Measurements from ENCODE around the gene KRTAP12-2. TPM values are rescaled to one million over a fixed set of nuclear protein-coding genes. Genes with fewer than 3 reads are reported as not detected.
"Not testable (repeated sequence)": the region's sequence is repeated elsewhere in the genome, so short reads cannot be mapped to it uniquely, and the experiment has no call there.

Gene KRTAP12-2
- total RNA-seq, 1 donor from 2014 or later: not detected

DNA sequence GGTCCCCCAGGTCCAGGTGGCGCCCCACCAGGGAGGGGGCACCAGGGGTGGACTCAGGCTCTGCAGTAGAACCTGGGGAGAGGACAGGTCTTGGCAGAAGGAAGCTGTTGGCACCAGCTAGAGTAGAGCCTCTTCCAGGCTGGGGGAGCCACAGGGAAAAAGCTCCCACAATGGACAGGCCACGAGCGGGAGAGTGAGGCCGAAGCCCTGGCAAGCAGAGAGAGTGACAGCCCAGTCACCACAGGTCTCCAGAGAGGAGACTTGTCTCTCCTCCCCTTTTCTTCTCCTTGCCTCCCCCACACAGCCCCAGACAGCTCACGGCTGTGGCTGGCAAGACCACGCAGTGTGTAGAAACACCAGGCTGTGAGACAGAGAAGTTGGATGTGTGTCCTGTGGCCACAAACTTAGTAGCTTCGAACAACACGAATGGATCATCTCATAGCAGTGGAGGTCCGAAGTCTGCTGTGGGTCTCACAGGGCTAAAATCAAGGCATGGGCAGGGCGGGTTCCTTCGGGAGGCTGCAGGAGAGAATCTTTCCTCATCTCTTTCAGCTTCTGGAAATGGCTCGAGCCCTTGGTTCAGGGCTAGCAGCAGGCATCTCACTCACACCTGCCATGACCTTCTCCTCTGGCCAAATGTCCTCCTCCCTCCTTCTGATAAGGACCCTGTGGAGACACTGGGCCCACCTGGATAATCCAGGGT is 15.6 kb downstream of the KRTAP12-2 start:
- Histone ChIP-seq H3K36me3 (ENCODE audit: control insufficient read depth in 3 of 3, insufficient read depth in 3 of 3, low read length in 3 of 3) (no peaks in the 10 kb centered on the region), H3K9ac (ENCODE audit: low read depth in 1 of 3, low read length in 3 of 3) (no peak overlapping the region), H3K27ac (ENCODE audit: low read depth, low read length) (no peak overlapping the region), H3K9me3 (ENCODE audit: control insufficient read depth in 3 of 3, low read length in 3 of 3) (no peaks in the 10 kb centered on the region), H3K4me3 (ENCODE audit: low read length in 3 of 3) (no peak overlapping the region), H3K4me1 (ENCODE audit: control insufficient read depth in 3 of 3, insufficient read depth in 3 of 3, low read length in 3 of 3) (no peaks in the 10 kb centered on the region), H3K27me3 (ENCODE audit: control insufficient read depth in 3 of 3, insufficient read depth in 3 of 3, low read length in 3 of 3) (peaks cover 18 to 38% (median 34%) of the 10 kb centered on the region in 3 donors)

DNA sequence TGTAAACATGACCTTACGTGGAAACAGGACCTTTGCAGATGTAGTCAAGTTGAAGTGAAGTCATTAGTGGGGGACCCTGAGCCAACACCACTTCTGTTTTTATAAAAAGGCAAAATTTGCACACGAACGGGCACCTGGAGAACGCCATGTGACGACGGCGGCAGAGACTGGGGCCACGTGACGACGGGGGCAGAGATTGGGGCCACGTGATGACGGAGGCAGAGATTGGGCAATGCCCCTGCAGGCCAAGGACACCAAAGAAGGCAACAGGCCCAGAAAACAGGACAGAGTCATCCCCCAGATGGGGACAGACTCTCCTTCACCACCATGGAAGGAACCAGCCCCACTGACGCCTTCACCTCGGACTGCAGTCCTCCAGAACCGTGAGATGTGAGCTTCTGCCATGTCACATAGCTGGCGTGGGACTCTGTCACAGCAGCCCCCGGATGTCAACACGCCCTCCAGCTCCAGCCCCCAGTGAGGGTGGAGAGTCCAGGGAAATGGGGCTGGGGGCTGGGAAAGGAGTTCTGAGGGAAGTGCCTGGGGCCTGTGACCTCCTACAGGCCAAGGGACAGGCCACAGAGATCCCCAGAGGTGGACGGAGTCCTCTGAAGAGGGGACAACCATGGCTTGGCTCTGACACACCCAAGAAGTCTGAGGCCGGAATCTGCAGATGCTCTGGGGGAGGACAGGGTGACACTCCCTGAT is 16.3 kb downstream of the KRTAP12-2 start:
- no peaks in the 10 kb centered on the region for H3K36me3 ChIP-seq (ENCODE audit: control insufficient read depth in 3 of 3, insufficient read depth in 3 of 3, low read length in 3 of 3)

DNA sequence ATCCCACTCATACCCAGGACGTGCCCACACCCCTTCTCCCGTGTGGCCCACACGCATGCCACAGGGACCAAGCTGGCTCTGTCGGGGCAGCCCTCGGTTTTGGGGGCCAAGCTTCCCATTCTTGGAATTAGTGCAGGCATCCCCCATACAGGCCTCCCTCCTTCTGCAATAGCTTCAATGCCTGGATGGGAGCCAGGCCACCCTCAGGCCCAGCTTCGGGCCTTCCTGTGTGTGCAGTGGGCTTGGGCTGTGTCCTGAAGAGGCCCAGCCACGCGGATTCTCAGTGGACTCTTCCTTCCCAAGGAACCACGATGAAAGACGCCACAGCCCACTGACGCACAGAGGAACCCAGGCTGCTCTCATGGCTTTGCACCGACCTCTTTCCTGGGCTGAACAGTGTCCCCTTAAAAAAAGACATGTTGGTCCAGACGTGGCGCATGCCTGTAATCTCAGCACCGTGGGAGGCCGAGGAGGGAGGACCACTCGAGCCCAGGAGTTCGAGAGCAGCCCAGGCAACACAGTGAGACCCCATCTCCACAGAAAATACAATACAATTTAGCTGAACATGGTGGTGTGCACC is 17.1 kb downstream of the KRTAP12-2 start:
- Histone ChIP-seq H3K27me3 (ENCODE audit: control insufficient read depth in 3 of 3, insufficient read depth in 3 of 3, low read length in 3 of 3) (peaks cover 18 to 37% (median 34%) of the 10 kb centered on the region in 3 donors), H3K4me3 (ENCODE audit: low read length in 3 of 3) (no peak overlapping the region)

More for the DNA sequence above, 16.3 kb downstream of the KRTAP12-2 start:
- Histone ChIP-seq H3K9me3 (ENCODE audit: control insufficient read depth in 3 of 3, low read length in 3 of 3) (no peaks in the 10 kb centered on the region), H3K27me3 (ENCODE audit: control insufficient read depth in 3 of 3, insufficient read depth in 3 of 3, low read length in 3 of 3) (peaks cover 18 to 38% (median 34%) of the 10 kb centered on the region in 3 donors), H3K9ac (ENCODE audit: low read depth in 1 of 3, low read length in 3 of 3) (no peak overlapping the region), H3K27ac (ENCODE audit: low read depth, low read length) (no peak overlapping the region), H3K4me3 (ENCODE audit: low read length in 3 of 3) (no peak overlapping the region), H3K4me1 (ENCODE audit: control insufficient read depth in 3 of 3, insufficient read depth in 3 of 3, low read length in 3 of 3) (no peaks in the 10 kb centered on the region)

DNA sequence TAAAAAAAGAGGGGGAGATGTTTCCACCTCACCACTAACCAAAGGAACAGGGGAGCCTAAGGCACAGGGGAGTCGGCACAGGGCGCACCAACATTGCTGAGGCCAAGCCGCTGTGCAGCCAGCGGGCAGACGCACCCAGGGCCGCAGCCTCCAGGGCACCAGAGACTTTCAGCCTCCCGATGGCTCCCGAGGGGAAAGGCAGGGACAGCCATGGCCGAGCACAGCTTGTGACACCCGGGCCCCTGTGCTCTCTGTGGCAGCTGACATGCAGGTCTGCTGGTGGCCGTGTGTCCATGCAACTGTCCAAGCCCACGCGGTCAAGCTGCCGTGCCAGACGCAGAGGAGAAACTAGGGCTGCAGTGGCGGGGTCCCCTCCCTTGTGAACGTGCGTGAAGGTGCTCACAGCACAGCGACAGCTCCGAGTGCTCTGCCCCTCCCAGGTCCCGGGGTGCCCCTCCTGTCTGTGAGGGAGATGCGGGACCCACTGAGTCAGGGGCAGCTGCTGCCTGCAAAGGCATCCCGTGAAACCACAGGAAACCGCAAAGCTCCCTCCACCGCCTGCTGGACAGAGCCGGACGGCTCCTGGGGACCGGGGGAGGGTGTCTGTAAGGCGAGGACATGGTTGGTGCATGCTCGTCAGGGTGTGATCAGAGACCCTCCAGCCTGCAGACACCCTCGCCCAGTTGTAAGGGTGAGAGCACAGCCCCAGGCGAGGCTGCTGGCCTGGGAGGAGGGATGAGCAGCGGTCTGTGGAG is 18.0 kb downstream of the KRTAP12-2 start:
- Histone ChIP-seq H3K36me3 (ENCODE audit: control insufficient read depth in 3 of 3, insufficient read depth in 3 of 3, low read length in 3 of 3) (no peaks in the 10 kb centered on the region), H3K9me3 (ENCODE audit: control insufficient read depth in 3 of 3, low read length in 3 of 3) (peaks cover 0 to 4% (median 0%) of the 10 kb centered on the region in 3 donors), H3K27ac (ENCODE audit: low read depth, low read length) (no peak overlapping the region), H3K4me3 (ENCODE audit: low read length in 3 of 3) (no peak overlapping the region), H3K27me3 (ENCODE audit: control insufficient read depth in 3 of 3, insufficient read depth in 3 of 3, low read length in 3 of 3) (peaks cover 18 to 29% (median 28%) of the 10 kb centered on the region in 3 donors), H3K9ac (ENCODE audit: low read depth in 1 of 3, low read length in 3 of 3) (no peak overlapping the region), H3K4me1 (ENCODE audit: control insufficient read depth in 3 of 3, insufficient read depth in 3 of 3, low read length in 3 of 3) (no peaks in the 10 kb centered on the region)

More for the DNA sequence above, 17.1 kb downstream of the KRTAP12-2 start:
- H3K9ac ChIP-seq (ENCODE audit: low read depth in 1 of 3, low read length in 3 of 3): no peak overlapping the region
- H3K9me3 ChIP-seq (ENCODE audit: control insufficient read depth in 3 of 3, low read length in 3 of 3): no peaks in the 10 kb centered on the region
- H3K27ac ChIP-seq (ENCODE audit: low read depth, low read length): no peak overlapping the region
- no peaks in the 10 kb centered on the region for H3K4me1 ChIP-seq (ENCODE audit: control insufficient read depth in 3 of 3, insufficient read depth in 3 of 3, low read length in 3 of 3)
- H3K36me3 ChIP-seq (ENCODE audit: control insufficient read depth in 3 of 3, insufficient read depth in 3 of 3, low read length in 3 of 3): no peaks in the 10 kb centered on the region

DNA sequence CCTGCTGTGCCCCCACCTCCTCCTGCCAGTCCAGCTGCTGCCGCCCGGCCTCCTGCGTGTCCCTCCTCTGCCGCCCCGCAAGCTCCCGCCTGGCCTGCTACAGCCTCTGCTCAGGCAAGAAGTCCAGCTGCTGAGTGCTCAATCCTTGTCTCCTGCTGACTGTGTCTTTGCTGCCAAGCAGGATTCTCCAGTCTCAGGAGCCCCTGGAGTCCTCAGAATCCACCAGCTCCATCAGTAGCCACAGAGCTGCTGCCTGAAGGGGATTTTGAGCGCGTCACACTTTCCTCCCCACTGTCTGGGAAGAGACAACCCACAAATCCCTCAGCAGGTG is 19.5 kb downstream of the KRTAP12-2 start:
- Histone ChIP-seq H3K27me3 (ENCODE audit: control insufficient read depth in 3 of 3, insufficient read depth in 3 of 3, low read length in 3 of 3) (peaks cover 18 to 27% (median 26%) of the 10 kb centered on the region in 3 donors), H3K9ac (ENCODE audit: low read depth in 1 of 3, low read length in 3 of 3) (no peak overlapping the region), H3K36me3 (ENCODE audit: control insufficient read depth in 3 of 3, insufficient read depth in 3 of 3, low read length in 3 of 3) (no peaks in the 10 kb centered on the region), H3K4me1 (ENCODE audit: control insufficient read depth in 3 of 3, insufficient read depth in 3 of 3, low read length in 3 of 3) (no peaks in the 10 kb centered on the region), H3K9me3 (ENCODE audit: control insufficient read depth in 3 of 3, low read length in 3 of 3) (peaks cover 0 to 4% (median 0%) of the 10 kb centered on the region in 3 donors), H3K4me3 (ENCODE audit: low read length in 3 of 3) (no peak overlapping the region), H3K27ac (ENCODE audit: low read depth, low read length) (no peak overlapping the region)

DNA sequence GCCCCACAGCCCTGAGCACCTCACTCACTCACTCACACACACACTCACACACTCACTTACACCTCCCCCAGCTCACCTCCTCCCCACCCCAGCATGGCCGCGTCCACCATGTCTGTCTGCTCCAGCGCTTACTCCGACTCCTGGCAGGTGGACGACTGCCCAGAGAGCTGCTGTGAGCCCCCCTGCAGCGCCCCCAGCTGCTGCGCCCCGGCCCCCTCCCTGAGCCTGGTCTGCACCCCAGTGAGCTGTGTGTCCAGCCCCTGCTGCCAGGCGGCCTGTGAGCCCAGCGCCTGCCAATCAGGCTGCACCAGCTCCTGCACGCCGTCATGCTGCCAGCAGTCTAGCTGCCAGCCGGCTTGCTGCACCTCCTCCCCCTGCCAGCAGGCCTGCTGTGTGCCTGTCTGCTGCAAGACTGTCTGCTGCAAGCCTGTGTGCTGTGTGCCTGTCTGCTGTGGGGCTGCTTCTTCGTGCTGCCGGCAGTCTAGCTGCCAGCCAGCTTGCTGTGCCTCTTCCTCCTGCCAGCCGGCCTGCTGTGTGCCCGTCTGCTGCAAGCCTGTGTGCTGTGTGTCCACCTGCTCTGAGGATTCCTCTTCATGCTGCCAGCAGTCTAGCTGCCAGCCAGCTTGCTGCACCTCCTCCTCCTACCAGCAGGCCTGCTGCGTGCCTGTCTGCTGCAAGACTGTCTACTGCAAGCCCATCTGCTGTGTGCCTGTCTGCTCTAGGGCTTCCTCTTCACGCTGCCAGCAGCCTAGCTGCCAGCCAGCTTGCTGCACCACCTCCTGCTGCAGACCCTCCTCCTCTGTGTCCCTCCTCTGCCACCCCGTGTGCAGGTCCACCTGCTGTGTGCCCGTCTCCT is 20.1 kb downstream of the KRTAP12-2 start, which contains the start of gene KRTAP10-11:
Gene KRTAP10-11, plus strand, starts transcription at position 49 of the 856 bp plus-strand sequence. Its CDS starts 45 bp downstream, at position 94.
- H3K4me1 ChIP-seq (ENCODE audit: control insufficient read depth in 3 of 3, insufficient read depth in 3 of 3, low read length in 3 of 3); H3K36me3 ChIP-seq (ENCODE audit: control insufficient read depth in 3 of 3, insufficient read depth in 3 of 3, low read length in 3 of 3); H3K9me3 ChIP-seq (ENCODE audit: control insufficient read depth in 3 of 3, low read length in 3 of 3); H3K9ac ChIP-seq (ENCODE audit: low read depth in 1 of 3, low read length in 3 of 3); H3K4me3 ChIP-seq (ENCODE audit: low read length in 3 of 3); H3K27ac ChIP-seq (ENCODE audit: low read depth, low read length): not testable (repeated sequence)
- peaks cover 18 to 27% (median 26%) of the 10 kb centered on the region in 3 donors for H3K27me3 ChIP-seq (ENCODE audit: control insufficient read depth in 3 of 3, insufficient read depth in 3 of 3, low read length in 3 of 3)

DNA sequence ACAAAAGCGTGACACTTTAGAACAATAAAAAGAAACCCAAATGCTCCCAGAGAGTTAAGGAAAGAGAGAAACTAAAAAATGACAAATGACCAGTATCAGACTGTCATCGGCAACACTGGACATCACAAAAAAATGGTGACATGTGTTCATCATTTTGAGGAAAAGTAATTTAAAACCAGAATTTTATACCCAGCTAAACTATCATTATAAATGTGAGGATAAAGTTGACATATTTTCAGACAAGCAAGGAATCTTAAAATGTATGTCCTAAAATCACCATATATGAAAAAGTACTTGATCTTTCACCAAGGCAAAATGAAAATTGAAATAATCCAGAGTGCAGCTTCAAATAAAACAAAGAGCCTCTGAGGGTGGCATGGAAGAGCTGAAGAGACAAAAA is 21.8 kb downstream of the KRTAP12-2 start:
- Histone ChIP-seq H3K27ac (ENCODE audit: low read depth, low read length) (no peak overlapping the region), H3K4me3 (ENCODE audit: low read length in 3 of 3) (no peak overlapping the region), H3K36me3 (ENCODE audit: control insufficient read depth in 3 of 3, insufficient read depth in 3 of 3, low read length in 3 of 3) (no peaks in the 10 kb centered on the region), H3K27me3 (ENCODE audit: control insufficient read depth in 3 of 3, insufficient read depth in 3 of 3, low read length in 3 of 3) (peaks cover 19 to 35% (median 29%) of the 10 kb centered on the region in 3 donors), H3K9ac (ENCODE audit: low read depth in 1 of 3, low read length in 3 of 3) (no peak overlapping the region), H3K9me3 (ENCODE audit: control insufficient read depth in 3 of 3, low read length in 3 of 3) (peaks cover 0 to 7% (median 6%) of the 10 kb centered on the region in 3 donors), H3K4me1 (ENCODE audit: control insufficient read depth in 3 of 3, insufficient read depth in 3 of 3, low read length in 3 of 3) (no peaks in the 10 kb centered on the region)

DNA sequence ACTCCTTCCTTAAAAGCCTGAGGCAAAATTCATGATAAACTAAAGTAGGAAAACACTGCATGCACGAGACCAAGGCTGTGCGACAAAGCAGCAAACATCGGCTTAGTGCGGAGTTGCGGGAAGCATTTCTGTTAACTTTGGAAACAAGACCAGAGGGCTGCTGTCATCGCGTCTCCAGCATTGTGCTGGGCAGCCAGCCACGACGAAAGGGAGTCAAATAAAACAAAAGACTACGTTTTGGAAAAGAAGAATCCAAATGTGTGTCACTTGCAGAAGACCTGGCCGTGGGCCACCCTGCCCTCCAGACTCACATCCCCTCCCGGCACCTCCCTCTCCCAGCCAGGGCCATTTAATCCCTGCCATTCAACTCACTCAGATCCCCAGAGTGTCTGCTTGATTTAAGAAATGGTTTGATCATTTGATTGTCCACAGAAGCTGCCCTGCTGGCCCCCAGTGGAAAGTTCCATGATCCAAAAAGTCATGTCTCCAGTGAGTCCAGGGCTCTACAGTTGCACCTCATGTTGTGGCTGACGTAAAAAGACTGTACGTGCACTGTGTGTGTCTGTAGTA is 22.9 kb downstream of the KRTAP12-2 start:
- Histone ChIP-seq H3K27me3 (ENCODE audit: control insufficient read depth in 3 of 3, insufficient read depth in 3 of 3, low read length in 3 of 3) (peaks cover 20 to 34% (median 34%) of the 10 kb centered on the region in 3 donors), H3K36me3 (ENCODE audit: control insufficient read depth in 3 of 3, insufficient read depth in 3 of 3, low read length in 3 of 3) (no peaks in the 10 kb centered on the region), H3K9me3 (ENCODE audit: control insufficient read depth in 3 of 3, low read length in 3 of 3) (peaks cover 0 to 7% (median 6%) of the 10 kb centered on the region in 3 donors), H3K27ac (ENCODE audit: low read depth, low read length) (no peak overlapping the region), H3K9ac (ENCODE audit: low read depth in 1 of 3, low read length in 3 of 3) (no peak overlapping the region), H3K4me1 (ENCODE audit: control insufficient read depth in 3 of 3, insufficient read depth in 3 of 3, low read length in 3 of 3) (no peaks in the 10 kb centered on the region), H3K4me3 (ENCODE audit: low read length in 3 of 3) (no peak overlapping the region)

DNA sequence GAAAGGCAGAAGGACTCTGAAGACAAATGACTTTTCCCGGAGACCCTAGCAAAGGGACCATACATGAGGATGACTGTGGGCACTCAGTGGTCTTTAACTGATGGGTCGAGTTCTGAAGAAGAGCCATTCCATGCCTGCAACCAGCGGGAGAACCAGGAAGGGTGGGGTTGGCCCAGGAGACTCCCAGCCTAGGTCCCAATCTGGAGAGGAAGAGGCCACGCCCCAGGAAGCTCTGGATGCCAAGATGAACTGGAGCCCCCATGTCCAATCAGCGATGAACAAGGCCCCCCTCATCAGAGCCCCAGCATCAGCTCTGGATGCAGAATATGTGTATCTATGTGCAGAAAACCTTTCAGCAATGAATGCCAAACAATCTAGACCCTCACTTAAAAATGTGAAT is 26.0 kb downstream of the KRTAP12-2 start:
- Histone ChIP-seq H3K9ac (ENCODE audit: low read depth in 1 of 3, low read length in 3 of 3) (no peak overlapping the region), H3K4me1 (ENCODE audit: control insufficient read depth in 3 of 3, insufficient read depth in 3 of 3, low read length in 3 of 3) (no peaks in the 10 kb centered on the region), H3K9me3 (ENCODE audit: control insufficient read depth in 3 of 3, low read length in 3 of 3) (peaks cover 0 to 7% (median 6%) of the 10 kb centered on the region in 3 donors), H3K27me3 (ENCODE audit: control insufficient read depth in 3 of 3, insufficient read depth in 3 of 3, low read length in 3 of 3) (peaks cover 13 to 33% (median 32%) of the 10 kb centered on the region in 3 donors), H3K27ac (ENCODE audit: low read depth, low read length) (no peak overlapping the region), H3K36me3 (ENCODE audit: control insufficient read depth in 3 of 3, insufficient read depth in 3 of 3, low read length in 3 of 3) (no peaks in the 10 kb centered on the region), H3K4me3 (ENCODE audit: low read length in 3 of 3) (no peak overlapping the region)
